SIG-M5 treated with dmso at 0.1 percent for 504 hours (cell line): ENCODE data around the gene RABL6.
A peak's percentile ranks its signal among the peaks of the same experiment; 100 is the strongest.
"Not testable (repeated sequence)": the region's sequence is repeated elsewhere in the genome, so short reads cannot be mapped to it uniquely, and the experiment has no call there.

Experiments used
- DNase-seq: peaks from one replicate; lab custom pipeline; 2025; ENCODE audit not compliant: unreplicated experiment; lab: John Stamatoyannopoulos, UW

Gene RABL6

DNA sequence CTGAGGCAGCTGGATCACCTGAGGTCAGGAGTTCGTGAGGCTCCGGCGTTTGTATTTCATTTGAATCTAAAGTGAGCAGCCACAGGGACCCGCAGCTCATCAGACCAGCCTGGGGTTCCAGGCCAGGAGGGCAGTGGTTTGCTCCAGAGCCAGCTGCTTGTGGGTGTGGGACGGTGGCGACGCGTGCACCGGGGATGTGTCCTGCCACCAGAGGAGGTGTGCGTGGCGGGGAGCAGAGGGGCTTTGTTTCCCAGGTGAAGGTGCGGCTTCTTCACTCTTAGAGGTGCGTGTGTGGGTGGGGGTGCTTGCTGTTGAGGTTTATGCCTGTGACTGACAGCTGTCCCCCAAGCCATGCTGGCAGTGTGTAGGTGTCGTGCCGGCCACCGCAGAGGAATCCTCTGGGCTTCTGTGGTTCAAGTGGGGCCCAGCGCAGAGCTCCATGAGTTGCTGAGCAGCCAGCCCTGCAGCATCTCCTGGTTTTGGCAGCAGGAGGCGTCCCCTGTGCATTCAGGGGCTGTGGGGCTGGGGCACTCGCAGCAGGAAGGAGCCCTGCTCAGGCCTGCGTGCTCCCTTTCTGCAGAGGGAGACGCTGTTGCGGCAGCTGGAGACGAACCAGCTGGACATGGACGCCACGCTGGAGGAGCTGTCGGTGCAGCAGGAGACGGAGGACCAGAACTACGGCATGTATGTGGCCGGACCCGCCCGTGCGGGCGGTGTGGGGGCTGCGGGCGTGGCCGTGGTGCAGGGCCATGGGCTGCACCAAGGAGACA lies 27.6 kb downstream of the RABL6 start:
- no peak for DNase-seq

DNA sequence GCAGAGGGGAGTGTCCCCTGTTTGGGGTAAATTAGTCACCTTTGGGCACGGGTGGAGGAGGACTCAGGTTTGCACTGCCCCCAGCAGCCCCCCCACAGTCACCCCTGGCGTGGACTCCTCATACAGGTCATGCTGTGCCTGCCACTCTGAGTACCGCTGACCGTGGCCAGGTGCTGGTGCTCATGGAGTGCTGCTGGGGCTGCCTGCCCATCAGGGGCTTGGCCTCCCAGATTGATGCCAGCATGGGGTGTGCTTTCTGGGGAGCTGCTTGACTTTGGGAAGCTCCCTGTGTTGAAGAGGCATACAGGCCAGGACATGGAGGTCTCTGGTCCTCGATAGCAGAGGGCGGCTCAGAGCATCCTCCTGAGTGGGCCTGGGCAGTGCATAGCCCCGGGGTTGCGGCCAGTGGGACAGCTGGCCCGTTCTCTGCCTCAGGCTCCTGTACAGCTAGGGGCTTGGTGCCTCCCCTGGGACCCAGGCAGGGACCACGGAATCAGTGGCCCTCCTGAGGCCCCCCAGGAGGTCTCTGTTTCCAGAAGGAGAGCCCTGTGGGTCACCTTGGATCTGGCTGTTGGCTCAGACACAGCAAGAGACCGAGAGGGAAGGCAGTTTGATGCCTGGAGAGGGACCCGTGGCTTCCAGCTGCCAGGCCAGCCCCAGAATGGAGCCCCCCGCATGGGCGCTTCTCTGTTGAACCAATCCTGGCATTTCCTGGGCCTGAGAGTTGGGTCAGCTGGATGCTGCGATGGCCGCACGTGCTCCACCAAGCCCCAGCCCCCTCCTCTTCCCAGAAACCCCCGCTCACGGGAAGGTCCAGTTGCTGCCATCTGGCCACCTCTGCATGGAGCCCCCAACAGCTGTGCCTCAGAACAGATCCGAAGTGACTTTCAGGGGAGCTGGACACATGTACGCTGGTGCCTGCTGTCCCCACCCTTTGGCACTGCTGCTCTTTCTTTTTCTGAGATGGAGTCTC lies 28.5 kb downstream of the RABL6 start:
- DNase-seq, result no peak

DNA sequence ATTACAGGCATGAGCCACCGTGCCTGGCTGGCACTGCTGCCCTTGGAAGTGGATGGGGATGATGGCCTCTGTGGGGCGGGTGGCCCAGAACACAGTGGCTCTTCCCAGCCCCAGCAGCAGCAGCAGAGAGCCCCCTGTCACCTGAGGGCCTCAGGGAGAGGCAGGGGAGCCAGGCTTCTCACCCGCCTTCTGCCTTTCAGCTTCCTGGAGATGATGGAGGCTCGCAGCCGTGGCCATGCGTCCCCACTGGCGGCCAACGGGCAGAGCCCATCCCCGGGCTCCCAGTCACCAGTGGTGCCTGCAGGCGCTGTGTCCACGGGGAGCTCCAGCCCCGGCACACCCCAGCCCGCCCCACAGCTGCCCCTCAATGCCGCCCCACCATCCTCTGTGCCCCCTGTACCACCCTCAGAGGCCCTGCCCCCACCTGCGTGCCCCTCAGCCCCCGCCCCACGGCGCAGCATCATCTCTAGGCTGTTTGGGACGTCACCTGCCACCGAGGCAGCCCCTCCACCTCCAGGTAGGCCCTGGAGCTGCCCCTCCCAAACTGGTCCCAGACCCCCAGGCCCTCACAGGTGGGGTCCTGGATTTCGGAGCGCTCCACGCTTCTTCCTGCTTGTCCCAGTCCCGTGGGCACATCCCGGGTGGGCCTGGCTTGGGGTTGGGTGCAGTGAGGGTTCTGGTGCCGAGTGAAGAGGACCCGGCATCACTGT lies 29.6 kb downstream of the RABL6 start:
- DNase-seq, result no peak

DNA sequence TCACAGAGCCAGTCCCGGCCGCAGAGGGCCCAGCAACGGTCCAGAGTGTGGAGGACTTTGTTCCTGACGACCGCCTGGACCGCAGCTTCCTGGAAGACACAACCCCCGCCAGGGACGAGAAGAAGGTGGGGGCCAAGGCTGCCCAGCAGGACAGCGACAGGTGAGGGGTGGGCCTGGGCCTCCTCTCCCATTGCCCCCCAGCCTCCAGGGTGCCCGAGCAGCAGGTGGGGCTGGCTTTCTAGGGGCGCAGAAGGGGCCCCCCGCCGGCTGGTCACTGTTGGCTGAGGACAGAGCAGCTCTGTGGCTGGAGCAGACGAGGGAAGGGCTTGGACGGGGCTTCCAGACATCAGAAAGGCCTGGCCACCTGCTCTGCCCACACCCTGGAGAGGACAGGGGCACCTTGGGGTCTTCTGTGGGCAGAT lies 30.1 kb downstream of the RABL6 start:
- not testable (repeated sequence) for DNase-seq

- DNase-seq, result no peak
Measured at GRCh38 chr9:136838314-136839228, 30.8 kb downstream of the RABL6 start.

GRCh38 chr9:136839229-136840139 lies 31.7 kb downstream of the RABL6 start:
- DNase-seq, result no peak

- DNase-seq, result no peak
Measured at GRCh38 chr9:136840140-136840876, 32.6 kb downstream of the RABL6 start.

- DNase-seq, result peak; percentile 18
Measured at GRCh38 chr9:136840877-136841645, 33.3 kb downstream of the RABL6 start.

GRCh38 chr9:136841646-136842379 lies 34.1 kb downstream of the RABL6 start:
- not testable (repeated sequence) for DNase-seq

DNA sequence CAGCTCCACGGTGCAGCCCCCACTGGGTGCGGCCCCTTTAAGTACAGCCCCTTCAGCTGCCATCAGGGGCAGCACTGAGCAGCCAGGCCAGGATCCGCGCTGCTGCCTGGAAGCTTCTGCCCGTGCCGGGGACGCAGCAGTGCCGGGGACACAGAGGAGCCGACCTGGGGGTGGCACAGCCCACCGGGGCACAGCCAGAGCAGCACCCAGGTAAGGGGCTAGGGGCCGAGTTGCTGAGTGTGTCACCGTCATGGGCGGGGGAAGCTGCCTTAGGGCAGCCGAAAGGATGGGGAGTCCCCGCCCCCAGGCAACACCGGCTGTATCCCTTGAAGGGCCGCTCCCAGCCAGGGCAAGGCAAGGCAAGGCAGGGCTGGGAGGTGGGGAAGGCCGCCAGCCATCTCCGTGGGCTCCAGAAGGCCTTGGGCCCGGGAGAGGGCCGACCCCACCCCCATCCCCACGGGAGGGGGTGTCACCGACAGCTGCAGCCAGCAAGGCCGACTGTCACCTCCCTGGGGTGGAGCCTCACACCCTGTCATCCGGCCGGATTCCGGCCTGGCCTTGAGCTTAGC lies 34.7 kb downstream of the RABL6 start, which contains the start of gene AJM1:
Gene AJM1 (plus strand): TSS at position 99 of the 569 bp plus-strand sequence. CDS start 1,937 bp downstream, outside the sequence.
- DNase-seq, result peak; percentile 53

GRCh38 chr9:136843159-136843800 lies 35.5 kb downstream of the RABL6 start:
- not testable (repeated sequence) for DNase-seq

DNA sequence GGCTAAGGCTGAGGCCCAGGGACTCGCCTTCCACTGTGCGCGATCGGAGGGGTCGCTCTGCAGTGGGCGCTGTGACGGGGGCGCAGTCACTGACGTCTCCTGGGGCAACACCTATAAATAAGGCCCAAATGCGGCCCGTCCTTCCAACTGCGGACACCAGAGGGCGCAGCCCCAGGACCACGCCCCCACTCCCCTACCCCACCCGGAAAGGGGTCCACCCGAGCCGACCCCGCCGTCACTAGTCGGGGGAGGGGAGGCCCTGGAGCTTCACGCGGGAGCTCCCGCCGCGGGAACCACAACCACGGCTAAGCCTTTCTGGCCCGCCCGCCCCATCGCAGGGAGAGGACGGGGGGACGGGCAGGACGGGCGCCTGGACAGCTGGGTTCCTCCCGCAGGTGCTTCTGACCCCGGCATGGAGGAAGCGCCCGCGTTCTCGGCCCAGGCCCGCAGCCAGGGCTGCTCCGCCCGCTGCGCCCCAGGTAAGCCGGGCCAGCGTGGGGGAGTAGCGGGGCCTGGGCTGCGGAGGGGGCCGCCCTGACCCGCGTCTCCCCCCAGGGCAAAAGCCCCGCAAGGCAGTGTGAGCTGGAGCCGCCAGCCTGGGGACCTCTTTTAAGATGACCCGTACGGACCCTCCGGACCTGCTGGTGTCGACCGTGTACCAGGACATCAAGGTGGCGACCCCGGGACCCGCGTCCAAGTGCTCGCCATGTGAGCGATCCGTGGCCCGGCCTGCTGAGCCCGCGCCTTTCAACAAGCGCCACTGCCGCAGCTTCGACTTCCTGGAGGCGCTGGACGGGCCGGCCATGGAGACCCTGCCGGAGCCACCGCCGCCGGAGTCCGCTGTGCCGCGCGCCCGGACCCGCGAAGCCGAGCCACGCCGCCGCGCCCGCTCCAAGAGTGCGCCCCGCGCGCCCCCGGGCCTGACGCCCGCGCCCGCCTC lies 36.3 kb downstream of the RABL6 start:
- not testable (repeated sequence) for DNase-seq

DNA sequence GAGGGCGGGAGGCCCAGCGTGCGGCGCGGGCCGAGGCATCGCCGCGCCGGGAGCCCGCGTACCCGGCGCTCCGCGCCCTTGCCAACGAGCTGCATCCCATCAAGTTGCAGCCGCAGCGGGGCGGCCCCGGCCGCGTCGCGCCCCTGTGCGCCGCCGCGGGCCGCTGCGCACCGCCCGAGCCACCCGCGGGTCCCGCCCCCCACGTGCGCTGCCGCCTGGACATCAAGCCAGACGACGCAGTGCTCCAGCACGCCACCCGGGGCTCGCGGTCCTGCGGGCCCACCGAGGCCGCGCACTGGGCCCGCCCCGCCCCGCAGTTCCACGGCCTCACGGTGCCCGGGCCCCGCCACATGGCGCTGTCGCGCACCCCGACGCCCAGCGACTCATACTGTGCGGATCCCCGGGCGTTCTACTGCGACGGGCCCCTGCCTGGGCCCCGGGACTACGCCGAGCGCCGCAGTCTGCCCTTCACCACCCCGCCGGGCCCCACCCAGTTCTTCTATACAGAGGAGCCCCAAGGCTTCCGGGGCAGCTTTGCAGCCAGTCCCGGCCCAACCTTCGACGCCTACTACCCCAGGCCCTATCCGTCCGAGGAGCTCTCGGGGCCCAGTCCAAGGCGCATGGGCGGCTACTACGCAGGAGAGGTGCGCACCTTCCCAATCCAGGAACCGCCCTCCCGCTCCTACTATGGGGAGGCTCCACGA lies 37.2 kb downstream of the RABL6 start:
- no peak for DNase-seq
